GM18520 (cell line): ENCODE measurements around the gene NT5C.
"Not testable (repeated sequence)": the region's sequence is repeated elsewhere in the genome, so short reads cannot be mapped to it uniquely, and the experiment has no call there.

Experiments used
- ATAC-seq: cut with Tn5 transposase; IDR thresholded peaks from one replicate; pipeline ENCODE4 v1.9.1; 2021; ENCODE audit not compliant: unreplicated experiment

The NT5C gene

DNA sequence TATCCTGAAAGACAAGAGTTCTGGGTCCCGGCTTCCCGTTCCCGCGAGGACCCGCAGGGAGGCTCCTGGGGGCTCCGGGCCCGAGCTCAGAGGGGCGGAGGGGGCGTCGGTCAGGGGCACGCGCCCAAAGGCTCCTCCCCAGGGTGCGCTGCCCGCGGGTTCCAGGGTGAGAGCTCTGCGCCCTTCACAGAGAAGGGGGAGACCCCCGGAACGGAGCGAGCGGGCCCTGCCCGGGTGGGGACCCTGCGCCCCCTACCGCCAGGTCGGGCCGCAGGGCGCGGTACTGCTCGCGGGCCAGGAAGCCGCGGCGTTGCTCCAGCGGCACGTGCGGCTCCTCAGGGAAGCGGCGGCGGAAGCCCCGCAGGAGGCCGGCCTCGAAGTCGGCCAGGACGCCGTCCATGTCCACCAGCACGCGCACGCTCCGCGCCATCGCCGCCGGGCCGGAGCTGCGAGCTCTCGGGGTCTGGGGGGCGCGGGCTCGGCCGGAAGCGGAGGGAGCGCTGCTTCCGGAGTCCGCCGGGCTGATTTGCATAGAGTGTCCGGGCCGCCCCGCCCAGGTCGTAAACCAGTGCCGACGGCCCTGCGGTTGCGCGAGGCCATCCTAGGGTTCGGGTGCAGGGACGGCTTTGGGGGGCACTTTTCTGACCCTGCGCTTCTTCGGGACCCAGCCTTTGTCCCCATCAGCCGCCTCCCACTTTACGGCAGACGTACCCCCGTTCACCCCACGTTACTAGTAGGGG, at the start of gene NT5C:
NT5C (minus strand) TSS at position 465 of the 740 bp plus-strand sequence; CDS start at position 430, 35 bp downstream.
- ATAC-seq = peak; percentile 69

DNA sequence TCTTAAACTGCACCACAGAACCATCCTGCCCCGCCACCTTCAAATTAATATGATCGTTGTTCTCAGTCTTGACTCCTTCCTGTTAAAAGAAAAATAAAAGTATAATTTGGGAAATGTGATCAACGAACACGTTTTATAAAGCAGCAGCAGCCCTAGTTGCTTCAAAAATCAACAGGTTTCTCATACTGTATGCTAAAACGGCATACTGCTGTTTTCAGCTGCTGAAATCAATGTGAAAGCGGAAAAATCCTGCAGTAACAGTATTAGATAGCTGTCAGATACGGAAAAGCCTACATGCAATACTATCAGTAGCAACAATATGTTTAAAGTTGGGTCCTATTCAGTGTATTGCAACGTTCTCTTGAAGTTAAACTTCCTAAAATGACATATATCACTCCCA, 49.6 kb upstream of the NT5C start:
- ATAC-seq = no peak

DNA sequence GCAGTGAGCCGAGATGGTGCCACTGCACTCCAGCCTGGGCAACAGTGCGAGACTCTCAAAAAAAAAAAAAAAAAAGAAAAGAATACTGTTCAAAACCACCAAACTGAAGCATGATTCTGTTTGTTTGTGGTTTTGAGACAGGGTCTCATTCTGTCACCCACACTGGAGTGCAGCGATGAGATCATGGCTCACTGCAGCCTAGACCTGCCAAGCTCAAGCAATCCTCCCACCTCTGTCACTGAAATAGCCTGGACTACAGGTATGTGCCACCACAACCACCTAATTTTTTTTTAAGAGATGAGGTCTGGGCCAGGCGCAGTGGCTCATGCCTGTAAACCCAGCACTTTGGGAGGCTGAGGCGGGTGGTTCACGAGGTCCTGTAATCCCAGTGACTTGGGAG, 46.9 kb upstream of the NT5C start:
- ATAC-seq = no peak

DNA sequence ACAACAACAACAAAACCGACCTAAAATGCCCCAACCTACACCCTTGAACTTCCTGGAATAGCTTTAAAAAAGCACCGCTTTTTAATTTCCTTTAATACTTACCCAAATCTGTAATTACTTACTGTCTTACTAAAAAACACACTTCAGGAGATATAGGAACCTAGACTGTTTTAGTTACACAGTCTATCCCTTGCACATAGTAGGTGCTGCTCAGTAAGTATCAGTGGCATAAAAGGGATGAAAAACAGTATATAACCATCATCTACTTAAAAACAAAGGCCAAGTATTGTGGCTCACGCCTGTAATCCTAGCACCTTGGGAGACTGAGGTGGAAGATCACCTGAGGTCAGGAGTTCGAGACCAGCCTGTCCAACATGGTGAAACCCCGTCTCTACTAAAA, 45.1 kb upstream of the NT5C start:
- ATAC-seq = no peak

DNA sequence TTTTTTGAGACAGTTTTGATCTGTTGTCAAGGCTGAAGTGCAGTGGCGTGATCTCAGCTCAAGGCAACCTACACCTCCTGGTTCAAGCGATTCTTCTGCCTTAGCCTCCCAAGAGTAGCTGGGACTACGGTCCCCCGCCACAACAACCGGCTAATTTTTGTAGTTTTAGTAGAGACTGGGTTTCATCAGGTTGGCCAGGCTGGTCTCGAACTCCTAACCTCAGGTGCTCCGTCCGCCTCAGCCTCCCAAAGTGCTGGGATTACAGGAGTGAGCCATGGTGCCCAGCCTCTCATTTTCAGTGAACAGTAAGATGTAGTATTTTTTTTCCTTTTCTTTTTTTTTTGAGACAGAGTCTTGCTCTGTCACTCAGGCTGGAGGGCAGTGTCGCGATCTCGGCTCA, 43.5 kb upstream of the NT5C start:
- no peak for ATAC-seq

DNA sequence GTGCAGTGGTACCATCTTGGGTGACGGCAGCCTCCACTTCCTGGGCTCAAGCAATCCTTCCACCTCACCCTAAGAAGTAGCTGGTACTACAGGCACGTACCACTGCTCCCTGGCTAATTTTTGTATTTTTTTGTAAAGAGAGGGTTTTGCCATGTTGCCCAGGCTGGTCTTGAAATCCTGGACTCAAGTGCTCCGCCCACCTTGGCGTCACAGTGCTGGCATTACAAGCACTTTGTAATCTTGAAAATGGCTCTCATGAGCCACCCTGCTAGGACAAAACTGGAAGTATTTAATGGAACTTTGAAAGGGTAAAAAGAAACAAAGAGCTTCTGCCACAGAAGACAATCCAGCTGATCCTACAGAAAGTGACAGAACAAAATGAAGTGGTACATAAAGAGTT, 42.0 kb upstream of the NT5C start:
- no peak for ATAC-seq

DNA sequence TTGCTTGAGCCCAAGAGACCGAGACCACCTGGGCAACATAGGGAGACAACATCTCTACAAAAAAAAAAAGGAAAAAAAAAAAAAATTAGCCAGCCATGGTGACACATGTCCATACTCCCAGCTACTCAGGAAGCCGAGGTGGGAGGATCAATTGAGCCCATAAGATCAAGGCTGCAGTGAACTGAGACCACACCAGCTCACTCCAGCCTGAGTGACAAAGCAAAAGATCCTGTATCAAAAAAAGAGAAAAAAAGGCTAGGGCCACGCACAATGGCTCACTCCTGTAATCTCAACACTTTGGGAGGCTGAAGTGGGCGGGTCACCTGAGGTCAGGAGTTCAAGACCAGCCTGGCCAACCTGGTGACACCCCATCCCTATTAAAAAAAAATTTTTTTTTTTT, 37.5 kb upstream of the NT5C start:
- no peak for ATAC-seq

DNA sequence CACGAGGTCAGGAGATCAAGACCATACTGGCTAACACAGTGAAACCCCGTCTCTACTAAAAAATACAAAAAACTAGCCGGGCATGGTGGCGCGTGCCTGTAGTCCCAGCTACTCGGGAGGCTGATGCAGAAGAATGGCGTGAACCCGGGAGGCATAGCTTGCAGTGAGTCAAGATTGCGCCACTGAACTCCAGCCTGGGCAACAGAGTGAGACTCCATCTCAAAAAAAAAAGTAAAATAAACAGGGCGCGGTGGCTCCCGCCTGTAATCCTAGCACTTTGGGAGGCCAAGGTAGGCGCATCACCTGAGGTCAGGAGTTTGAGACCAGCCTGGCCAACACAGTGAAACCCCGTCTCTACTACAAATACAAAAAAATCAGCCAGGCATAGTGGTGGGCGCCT, 33.1 kb upstream of the NT5C start:
- ATAC-seq = not testable (repeated sequence)

DNA sequence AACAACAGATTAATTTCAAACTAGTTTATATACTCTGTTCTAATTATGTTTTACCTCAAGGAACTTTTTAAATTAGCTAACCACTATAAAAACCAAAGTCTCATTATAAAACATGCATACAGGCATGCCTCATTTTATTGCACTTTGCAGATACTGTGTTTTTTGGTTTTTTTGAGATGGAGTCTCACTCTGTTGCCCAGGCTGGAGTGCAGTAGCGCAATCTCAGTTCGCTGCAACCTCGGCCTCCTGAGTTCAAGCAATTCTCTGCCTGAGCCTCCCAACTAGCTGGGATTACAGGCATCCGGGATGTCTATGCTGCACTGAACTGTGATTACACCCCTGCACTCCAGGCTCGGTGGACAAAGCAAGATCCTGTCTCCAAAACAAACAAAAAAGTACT, 31.5 kb upstream of the NT5C start:
- ATAC-seq = no peak

DNA sequence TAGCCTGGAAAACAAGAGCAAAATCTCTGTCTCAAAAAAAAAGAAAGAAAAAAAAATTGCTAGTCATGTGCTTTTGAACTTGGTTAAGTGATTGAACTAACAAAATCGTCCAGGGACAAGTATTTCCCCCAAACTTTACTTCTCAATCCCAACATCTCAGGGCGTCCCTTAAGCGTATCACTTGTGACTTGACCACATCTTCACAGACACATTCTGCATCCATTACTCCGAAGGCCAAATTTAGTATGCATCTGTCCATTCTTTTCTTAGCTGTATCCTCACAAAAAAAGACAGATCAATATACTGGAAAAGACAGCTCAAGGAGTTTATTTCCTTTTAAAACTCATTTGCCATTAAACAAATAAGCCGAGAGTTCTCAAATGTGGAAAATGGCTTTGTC, 28.7 kb upstream of the NT5C start:
- no peak for ATAC-seq

DNA sequence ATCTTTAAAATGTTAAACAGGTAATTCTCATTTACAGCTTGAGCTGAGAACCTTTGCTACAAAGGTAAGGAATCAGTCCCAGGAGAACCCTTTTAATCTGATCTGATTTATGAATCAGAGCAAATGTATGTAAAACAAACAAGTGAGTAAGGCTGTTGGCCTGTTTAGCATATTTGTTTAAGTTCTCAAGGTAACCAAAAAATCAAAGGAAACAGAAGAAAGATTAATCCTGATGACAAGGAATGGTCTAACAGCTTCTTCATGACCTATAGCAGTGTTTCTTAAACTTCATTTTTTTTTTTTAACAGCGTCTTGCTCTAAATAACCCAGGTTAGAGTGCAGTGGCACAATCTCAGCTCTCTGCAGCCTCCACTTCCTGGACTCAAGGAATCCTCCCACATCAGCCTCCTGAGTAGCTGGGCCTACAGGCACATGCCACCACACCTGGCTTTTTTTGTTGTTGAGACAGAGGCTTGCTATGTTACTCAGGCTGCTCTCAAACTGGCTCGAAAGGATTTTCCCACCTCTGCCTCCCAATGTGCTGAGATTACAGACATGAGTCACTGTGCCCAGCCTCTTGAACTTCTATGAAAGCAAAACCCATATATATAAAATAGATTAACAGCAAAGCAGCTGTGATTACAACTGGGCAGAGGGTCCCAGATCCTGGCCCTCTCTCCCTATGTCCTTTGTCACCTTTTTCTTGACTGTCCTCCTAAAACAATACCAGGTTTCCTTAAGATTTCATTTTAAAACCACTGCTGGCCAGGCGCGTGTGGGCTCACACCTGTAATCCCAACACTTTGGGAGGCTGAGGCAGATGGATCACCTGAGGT, 27.9 kb upstream of the NT5C start:
- no peak for ATAC-seq

DNA sequence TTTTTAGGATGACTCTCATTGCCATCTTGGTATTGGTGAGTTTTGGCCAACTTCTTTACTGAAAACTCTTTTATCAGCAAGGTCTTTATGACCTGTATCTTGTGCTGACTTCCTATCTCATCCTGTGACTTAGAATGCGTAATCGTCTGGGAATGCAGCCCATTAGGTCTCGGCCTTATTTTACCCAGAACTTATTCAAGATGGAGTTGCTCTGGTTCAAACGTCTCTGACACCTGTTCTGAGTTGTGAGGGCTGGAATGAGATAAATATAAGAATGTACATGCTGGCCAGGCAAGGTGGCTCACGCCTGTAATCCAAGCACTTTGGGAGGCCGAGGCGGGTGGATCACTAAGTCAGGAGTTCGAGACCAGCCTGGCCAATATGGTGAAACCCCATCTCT, 26.9 kb upstream of the NT5C start:
- ATAC-seq = not testable (repeated sequence)

DNA sequence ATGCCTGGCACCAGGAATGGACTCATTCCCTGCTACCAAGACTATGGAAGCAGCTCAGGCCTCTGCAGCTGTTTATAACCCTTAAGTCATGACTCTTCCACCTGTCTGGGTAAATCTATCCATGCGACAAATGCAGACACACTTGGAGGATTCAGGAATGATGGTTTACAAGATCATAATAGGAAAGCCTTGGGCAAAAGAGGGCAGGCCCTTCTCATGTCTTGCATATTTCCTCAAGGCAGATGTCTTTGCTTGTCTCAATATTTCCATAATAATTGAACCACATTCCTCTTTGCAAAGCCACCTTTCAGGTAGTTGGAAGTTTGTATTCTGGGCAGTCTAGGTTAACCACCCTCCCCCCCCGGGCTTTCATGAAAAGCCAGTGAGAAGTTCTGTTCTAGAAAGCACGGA, 23.7 kb upstream of the NT5C start:
- no peak for ATAC-seq

DNA sequence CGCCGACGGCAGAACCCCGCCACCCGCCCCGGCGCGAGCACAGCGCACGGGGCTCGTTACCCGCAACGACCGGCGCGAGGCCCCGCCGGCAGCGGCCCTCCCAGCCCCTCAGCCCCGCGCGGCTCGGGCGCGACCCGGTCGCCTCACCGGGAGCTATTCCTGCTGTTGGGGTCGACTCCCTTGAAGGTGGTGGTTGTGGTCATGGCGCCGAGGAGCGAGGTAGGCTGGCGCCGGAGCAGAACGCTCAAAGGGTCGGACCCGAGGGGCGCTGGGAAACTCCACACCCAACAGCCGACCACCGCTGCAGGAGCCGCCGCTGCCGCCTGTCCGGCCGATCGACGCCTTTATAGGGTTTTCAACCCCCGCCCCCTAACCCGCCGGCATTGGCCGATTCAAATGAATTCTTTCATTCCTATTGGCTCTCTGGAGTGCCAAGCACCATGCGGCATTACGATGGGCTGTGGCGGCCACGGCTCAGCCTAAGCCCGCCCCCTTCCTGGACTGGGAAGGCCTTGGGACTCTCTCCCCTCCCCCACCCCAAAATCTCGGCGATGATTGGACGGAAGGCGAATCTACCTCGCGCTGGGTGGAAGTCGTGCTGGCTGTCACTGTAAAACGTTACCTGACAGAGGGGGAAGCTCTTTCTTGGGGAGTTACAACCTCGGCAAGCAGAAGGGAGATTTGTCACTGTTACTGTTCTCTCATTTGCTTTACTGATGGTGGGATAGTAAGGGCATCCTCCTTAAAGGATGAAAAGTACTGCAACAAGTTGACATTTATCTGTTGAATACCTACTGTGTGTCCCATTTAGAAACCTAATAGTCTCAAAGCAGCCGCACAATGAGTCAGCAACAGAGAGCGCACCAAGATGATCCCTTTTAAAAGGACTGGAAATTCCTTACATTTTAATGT, 22.9 kb upstream of the NT5C start, which contains the start of gene JPT1:
JPT1 (minus strand) TSS at position 318 of the 912 bp plus-strand sequence; CDS start at position 203, 115 bp downstream.
- peak; percentile 91 for ATAC-seq

DNA sequence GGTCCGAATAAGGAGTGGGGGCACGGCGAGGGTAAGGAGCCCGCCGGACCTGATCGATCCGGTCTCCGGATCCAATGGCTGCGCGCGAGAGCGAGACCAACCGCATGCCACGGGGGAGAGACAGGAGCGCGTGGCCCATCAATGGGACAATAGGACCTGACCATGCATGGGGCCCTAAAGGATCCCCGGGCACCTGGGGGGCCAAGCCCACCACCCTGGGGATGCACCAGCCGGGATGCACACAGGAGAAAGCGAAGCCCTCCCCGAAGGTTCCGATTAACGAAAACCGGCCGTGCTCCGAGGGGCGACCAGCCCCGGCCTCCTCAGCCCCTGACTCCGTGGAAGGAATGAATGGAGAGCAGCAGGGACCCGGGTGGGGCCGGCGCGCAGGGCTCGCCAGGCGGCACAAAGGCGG, 22.2 kb upstream of the NT5C start:
- peak; percentile 19 for ATAC-seq

DNA sequence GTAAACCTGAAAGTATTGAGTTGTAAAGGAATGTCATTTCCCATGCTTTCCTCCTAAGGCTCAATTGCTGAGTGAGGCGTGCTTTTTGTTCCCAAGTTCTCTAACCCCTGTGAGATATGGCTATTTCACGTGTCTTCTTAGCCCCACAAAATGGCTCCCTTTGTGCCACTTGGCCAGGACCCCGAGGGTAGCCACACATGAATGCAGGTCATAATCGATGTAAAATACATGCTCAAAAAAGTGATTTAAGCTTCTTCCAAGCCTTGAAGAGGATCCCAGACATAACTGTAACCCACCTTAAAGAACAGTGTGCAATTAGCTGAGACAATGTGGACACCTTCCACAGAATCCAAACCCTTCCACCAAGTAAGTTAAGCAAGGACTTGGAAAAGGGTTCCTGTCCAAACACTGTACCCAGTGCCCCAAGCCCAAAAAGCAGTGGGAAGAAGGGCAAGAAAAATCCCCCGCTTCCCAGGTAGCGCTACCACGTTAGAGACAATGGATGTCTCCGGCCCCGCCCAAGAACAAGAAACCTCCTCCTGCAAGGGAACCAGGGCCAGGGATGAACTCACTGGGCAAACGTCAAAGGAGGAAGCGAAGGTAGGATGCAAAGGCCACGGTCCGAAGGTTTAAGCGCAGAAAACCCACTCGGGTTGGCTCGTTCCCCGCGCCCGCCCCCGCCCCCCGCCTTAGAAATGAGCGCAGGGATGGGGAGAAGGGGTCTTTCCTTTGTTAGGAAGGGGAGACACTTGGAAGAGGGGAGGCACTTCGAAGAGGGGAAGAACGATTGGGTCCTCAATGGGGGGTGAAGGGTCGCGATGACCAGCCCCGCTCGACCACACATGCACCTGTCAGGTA, 21.6 kb upstream of the NT5C start:
- ATAC-seq = no peak

DNA sequence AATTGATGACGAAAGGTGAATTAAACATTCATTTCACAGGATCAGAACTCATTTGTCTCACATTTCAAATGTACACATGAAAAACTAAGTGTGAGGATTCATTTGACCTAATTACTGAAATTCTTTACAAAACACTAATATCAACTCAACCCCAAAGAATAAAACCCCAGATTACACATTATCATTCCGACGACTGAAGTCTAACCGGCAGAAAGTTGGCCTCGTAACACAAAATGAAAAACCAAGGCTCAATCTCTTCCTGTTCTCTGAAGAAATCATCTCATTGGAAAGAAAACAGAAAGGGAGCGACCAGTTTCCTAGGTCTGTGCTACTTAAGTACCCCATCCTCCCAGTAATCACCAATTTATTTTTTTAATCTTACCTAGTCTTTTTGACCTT, 21.0 kb upstream of the NT5C start:
- ATAC-seq = no peak

DNA sequence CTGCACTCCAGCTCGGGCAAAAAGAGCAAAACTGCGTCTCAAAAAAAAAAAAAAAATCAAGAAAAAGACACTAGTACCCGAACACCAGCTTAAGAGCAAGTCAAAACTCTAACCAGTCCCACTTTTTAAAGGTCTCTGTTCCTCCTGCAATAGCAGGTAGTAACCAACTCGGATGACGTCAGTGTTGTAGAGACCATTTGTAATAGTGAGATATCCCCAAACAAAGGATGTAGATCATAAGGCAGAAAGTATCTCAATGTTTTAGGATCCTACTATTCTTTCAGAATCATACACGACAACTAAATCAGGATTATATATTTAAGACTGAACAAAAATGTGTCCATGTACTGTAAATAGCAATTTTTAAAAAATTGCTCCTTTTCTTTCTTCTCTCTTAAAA, 20.4 kb upstream of the NT5C start:
- no peak for ATAC-seq

DNA sequence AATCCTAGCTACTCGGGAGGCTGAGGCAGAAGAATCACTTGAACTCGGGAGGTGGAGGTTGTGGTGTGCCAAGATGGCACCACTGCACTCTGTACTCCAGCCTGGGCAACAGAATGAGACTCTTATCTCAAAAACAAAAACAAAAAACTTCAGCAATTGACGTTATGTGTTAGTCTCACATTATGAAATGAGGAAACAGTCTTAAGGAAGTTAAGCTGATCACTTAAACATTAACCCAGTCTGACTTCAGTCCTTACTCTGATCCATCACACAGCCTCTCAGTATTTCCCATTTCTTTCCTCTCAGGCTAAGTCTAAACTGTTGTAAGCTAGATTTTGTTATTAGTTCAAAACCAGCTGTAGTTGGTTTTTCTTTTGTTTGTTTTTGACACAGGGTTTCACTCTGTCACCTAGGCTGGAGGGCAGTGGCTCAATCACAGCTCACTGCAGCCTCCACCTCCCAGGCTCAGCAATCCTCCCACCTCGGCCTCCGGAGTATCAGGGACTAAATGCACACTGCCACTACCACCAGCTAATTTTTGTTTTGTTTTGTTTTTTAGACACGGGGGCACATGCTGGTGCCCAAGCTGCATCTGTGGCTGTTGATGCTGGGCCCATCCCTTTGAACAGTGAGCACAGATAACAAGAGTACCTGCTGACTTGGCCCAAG, 16.5 kb upstream of the NT5C start:
- ATAC-seq = no peak

DNA sequence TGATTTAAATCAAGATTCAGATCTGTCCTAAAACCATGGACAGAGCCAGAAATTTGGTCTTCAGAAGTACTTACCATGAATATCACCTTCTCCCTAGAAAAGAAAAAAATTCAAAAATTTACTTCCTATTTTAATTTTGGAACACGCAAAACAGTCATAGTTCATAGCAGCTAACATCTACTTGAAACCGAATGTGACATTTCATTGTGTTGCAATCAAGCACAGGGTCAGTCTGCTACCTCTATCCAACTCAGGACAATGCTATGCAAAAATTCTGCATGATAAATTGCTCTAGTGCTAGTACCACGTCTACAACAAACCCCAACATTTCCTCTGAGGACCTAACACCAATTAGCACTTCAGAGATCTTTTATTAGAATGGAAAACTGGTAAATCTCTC, 15.1 kb upstream of the NT5C start:
- no peak for ATAC-seq
